Fibroblast of the aortic adventitia (primary cell): ENCODE measurements around the gene EVI5L. TPM values are rescaled to one million over a fixed set of nuclear protein-coding genes. Genes with fewer than 3 reads are reported as not detected.

Source experiments
- DNase-seq: peaks from one replicate; pipeline ENCODE4 v3.0.0-alpha.2; 2010; ENCODE audit warnings: low read depth
- H3K4me3 ChIP-seq: 2 replicates; pipeline ENCODE4 v1.5.1; 2011; ENCODE audit warnings: low read depth, mild to moderate bottlenecking, control low read depth, low read length, moderate library complexity
- CTCF ChIP-seq: IDR thresholded peaks from 2 replicates; pipeline ENCODE4 v1.5.1; 2011; ENCODE audit warnings: mild to moderate bottlenecking, low read length, control low read depth, inconsistent platforms; ENCODE audit not compliant: insufficient read depth
- total RNA-seq: library from RNA; depleted of rRNA; stranded (reverse); fragments of >200 nt; gene quantifications from 2 replicates; pipeline ENCODE4 v1.2.3, GENCODE V29; 2012; ENCODE audit warnings: low replicate concordance

Gene EVI5L
- total RNA-seq, 1 donor: 16.6 TPM

- peak; percentile 49 for TF ChIP-seq CTCF
Observed at GRCh38 chr19:7903244-7904073, 73.4 kb downstream of the EVI5L start, which contains the start of gene MAP2K7. Gene MAP2K7 (plus strand): TSS chr19:7903877. CDS start chr19:7903945, 68 bp downstream.

GRCh38 chr19:7904074-7905020, 74.3 kb downstream of the EVI5L start:
- H3K4me3 ChIP-seq: peak overlapping the region; percentile 88
- no peak for TF ChIP-seq CTCF
- DNase-seq: no peak

More at GRCh38 chr19:7903244-7904073, 73.4 kb downstream of the EVI5L start, which contains the start of gene MAP2K7:
- H3K4me3 ChIP-seq: peak within 1 kb of the TSS; percentile 88
- DNase-seq: peak; percentile 99

GRCh38 chr19:7905268-7905667, 75.2 kb downstream of the EVI5L start:
- H3K4me3 ChIP-seq: peak overlapping the region; percentile 88
- no peak for DNase-seq
- TF ChIP-seq CTCF: no peak

- DNase-seq: no peak
- no peak overlapping the region for H3K4me3 ChIP-seq
- TF ChIP-seq CTCF: no peak
Observed at GRCh38 chr19:7905859-7906258, 75.8 kb downstream of the EVI5L start.

GRCh38 chr19:7907122-7907521, 77.1 kb downstream of the EVI5L start:
- TF ChIP-seq CTCF: no peak
- DNase-seq: no peak
- H3K4me3 ChIP-seq: no peak overlapping the region

- TF ChIP-seq CTCF: no peak
- DNase-seq: no peak
Observed at GRCh38 chr19:7907544-7907943, 77.5 kb downstream of the EVI5L start.

More at GRCh38 chr19:7907544-7907943, 77.5 kb downstream of the EVI5L start:
- no peak overlapping the region for H3K4me3 ChIP-seq
